ENCODE measurements around the gene MAP3K5. TPM values are rescaled to one million over a fixed set of nuclear protein-coding genes. Genes with fewer than 3 reads are reported as not detected.
A peak's percentile ranks its signal among the peaks of the same experiment; 100 is the strongest.

The MAP3K5 gene
- total RNA-seq, 1 experiment from 2014 or later, result 0.55 TPM

- in situ Hi-C loops (cut with HindIII; ENCODE audit: low pct_unique_long_range_greater_than_20kb, low sequenced_read_pairs), result no loop called here
- no peak for DNase-seq (ENCODE audit: low read depth, low spot score)
Observed at GRCh38 chr6:136534268-136534667, 258.0 kb downstream of the MAP3K5 start.

GRCh38 chr6:136533487-136533886 is 258.8 kb downstream of the MAP3K5 start:
- DNase-seq (ENCODE audit: low read depth, low spot score), result no peak
- in situ Hi-C loops (cut with HindIII; ENCODE audit: low pct_unique_long_range_greater_than_20kb, low sequenced_read_pairs), result no loop called here

GRCh38 chr6:136532030-136532429 is 260.2 kb downstream of the MAP3K5 start:
- in situ Hi-C loops (cut with HindIII; ENCODE audit: low pct_unique_long_range_greater_than_20kb, low sequenced_read_pairs), result no loop called here
- DNase-seq (ENCODE audit: low read depth, low spot score), result no peak

GRCh38 chr6:136529710-136530109 is 262.6 kb downstream of the MAP3K5 start:
- DNase-seq (ENCODE audit: low read depth, low spot score), result no peak
- in situ Hi-C loops (cut with HindIII; ENCODE audit: low pct_unique_long_range_greater_than_20kb, low sequenced_read_pairs), result no loop called here

- DNase-seq (ENCODE audit: low read depth, low spot score), result no peak
- in situ Hi-C loops (cut with HindIII; ENCODE audit: low pct_unique_long_range_greater_than_20kb, low sequenced_read_pairs), result no loop called here
Observed at GRCh38 chr6:136528477-136528876, 263.8 kb downstream of the MAP3K5 start.

- in situ Hi-C loops (cut with HindIII; ENCODE audit: low pct_unique_long_range_greater_than_20kb, low sequenced_read_pairs), result no loop called here
- DNase-seq (ENCODE audit: low read depth, low spot score), result no peak
Observed at GRCh38 chr6:136527831-136528230, 264.4 kb downstream of the MAP3K5 start.

GRCh38 chr6:136526937-136527336 is 265.3 kb downstream of the MAP3K5 start:
- in situ Hi-C loops (cut with HindIII; ENCODE audit: low pct_unique_long_range_greater_than_20kb, low sequenced_read_pairs), result no loop called here
- no peak for DNase-seq (ENCODE audit: low read depth, low spot score)

- peak; percentile 69 for DNase-seq (ENCODE audit: low read depth, low spot score)
- in situ Hi-C loops (cut with HindIII; ENCODE audit: low pct_unique_long_range_greater_than_20kb, low sequenced_read_pairs), result no loop called here
Observed at GRCh38 chr6:136526196-136526930, 265.9 kb downstream of the MAP3K5 start.

- DNase-seq (ENCODE audit: low read depth, low spot score), result peak; percentile 24
- in situ Hi-C loops (cut with HindIII; ENCODE audit: low pct_unique_long_range_greater_than_20kb, low sequenced_read_pairs), result no loop called here
Observed at GRCh38 chr6:136525586-136526195, 266.6 kb downstream of the MAP3K5 start.

- DNase-seq (ENCODE audit: low read depth, low spot score), result no peak
- in situ Hi-C loops (cut with HindIII; ENCODE audit: low pct_unique_long_range_greater_than_20kb, low sequenced_read_pairs), result no loop called here
Observed at GRCh38 chr6:136524936-136525413, 267.3 kb downstream of the MAP3K5 start.

- in situ Hi-C loops (cut with HindIII; ENCODE audit: low pct_unique_long_range_greater_than_20kb, low sequenced_read_pairs), result no loop called here
- no peak for DNase-seq (ENCODE audit: low read depth, low spot score)
Observed at GRCh38 chr6:136524339-136524935, 267.8 kb downstream of the MAP3K5 start.

GRCh38 chr6:136523196-136523595 is 269.1 kb downstream of the MAP3K5 start:
- in situ Hi-C loops (cut with HindIII; ENCODE audit: low pct_unique_long_range_greater_than_20kb, low sequenced_read_pairs), result no loop called here
- no peak for DNase-seq (ENCODE audit: low read depth, low spot score)

GRCh38 chr6:136522636-136523035 is 269.6 kb downstream of the MAP3K5 start:
- in situ Hi-C loops (cut with HindIII; ENCODE audit: low pct_unique_long_range_greater_than_20kb, low sequenced_read_pairs), result no loop called here
- DNase-seq (ENCODE audit: low read depth, low spot score), result no peak

- DNase-seq (ENCODE audit: low read depth, low spot score), result no peak
- in situ Hi-C loops (cut with HindIII; ENCODE audit: low pct_unique_long_range_greater_than_20kb, low sequenced_read_pairs), result no loop called here
Observed at GRCh38 chr6:136521911-136522310, 270.4 kb downstream of the MAP3K5 start.

GRCh38 chr6:136521427-136521826 is 270.9 kb downstream of the MAP3K5 start:
- DNase-seq (ENCODE audit: low read depth, low spot score), result no peak
- in situ Hi-C loops (cut with HindIII; ENCODE audit: low pct_unique_long_range_greater_than_20kb, low sequenced_read_pairs), result no loop called here

- DNase-seq (ENCODE audit: low read depth, low spot score), result no peak
- in situ Hi-C loops (cut with HindIII; ENCODE audit: low pct_unique_long_range_greater_than_20kb, low sequenced_read_pairs), result no loop called here
Observed at GRCh38 chr6:136520517-136520916, 271.8 kb downstream of the MAP3K5 start.

GRCh38 chr6:136517582-136517981 is 274.7 kb downstream of the MAP3K5 start:
- in situ Hi-C loops (cut with HindIII; ENCODE audit: low pct_unique_long_range_greater_than_20kb, low sequenced_read_pairs), result no loop called here
- no peak for DNase-seq (ENCODE audit: low read depth, low spot score)

- no peak for DNase-seq (ENCODE audit: low read depth, low spot score)
Observed at GRCh38 chr6:136517002-136517401, 275.3 kb downstream of the MAP3K5 start.

GRCh38 chr6:136514591-136514990 is 277.7 kb downstream of the MAP3K5 start:
- no peak for DNase-seq (ENCODE audit: low read depth, low spot score)
- in situ Hi-C loops (cut with HindIII; ENCODE audit: low pct_unique_long_range_greater_than_20kb, low sequenced_read_pairs), result no loop called here

More at GRCh38 chr6:136517002-136517401, 275.3 kb downstream of the MAP3K5 start:
- in situ Hi-C loops (cut with HindIII; ENCODE audit: low pct_unique_long_range_greater_than_20kb, low sequenced_read_pairs), result no loop called here
